ENCODE data around the gene FKBP2.

Gene FKBP2

GRCh38 chr11:64267207-64267945 lies 26.5 kb downstream of the FKBP2 start:
- H3K4me1 ChIP-seq (ENCODE audit: control insufficient read depth, insufficient read depth, low read length) = peaks cover 2% of the 10 kb centered on the region; the same call in 1 of the 2 replicates
- ChIA-PET POLR2A (interaction anchor here (0.6 to 7.0 kb wide), 7 partner anchors 9 to 53 kb away, joined by 3 to 96 read pairs (median 5); partner anchors contain the start of genes BAD, FKBP2, GPR137 and PLCB3), CTCF (interaction anchor here (0.6 to 6.8 kb wide), 6 partner anchors 16 to 383 kb away, joined by 3 to 81 read pairs (median 4); partner anchors contain the start of genes CATSPERZ, ESRRA and PLCB3)
- TF ChIP-seq SCRT2 (tag by site-specific recombination; IDR thresholded peaks at IDR 0.05) (peak; percentile 50), ZIC2 (tag by site-specific recombination; IDR thresholded peaks at IDR 0.05) (no peak)
- H3K9me3 ChIP-seq (ENCODE audit: control insufficient read depth, insufficient read depth, low read depth, low read length) = no peaks in the 10 kb centered on the region
- peaks cover 0 to 44% of the 10 kb centered on the region in 2 experiments; a peak in 1 of 3 replicates for H3K36me3 ChIP-seq (ENCODE audit: control insufficient read depth in 2 of 2, insufficient read depth in 1 of 2, low read length in 2 of 2)
- no peak overlapping the region for H3K4me3 ChIP-seq (ENCODE audit: low read depth, low read length)
- H3K27ac ChIP-seq (ENCODE audit: extremely low read depth, low read depth, low read length) = no peak overlapping the region; the same call in 1 of the 2 replicates

GRCh38 chr11:64268025-64268892 lies 27.4 kb downstream of the FKBP2 start:
- ChIA-PET POLR2A (interaction anchor here (0.6 to 7.0 kb wide), 11 partner anchors 10 to 87 kb away, joined by 3 to 96 read pairs (median 5); partner anchors contain the start of genes BAD, FERMT3, FKBP2 and GPR137), CTCF (interaction anchor here (0.7 to 6.8 kb wide), 6 partner anchors 16 to 382 kb away, joined by 3 to 81 read pairs (median 4); partner anchors contain the start of genes CATSPERZ, ESRRA and PLCB3)
- H3K36me3 ChIP-seq (ENCODE audit: control insufficient read depth in 2 of 2, insufficient read depth in 1 of 2, low read length in 2 of 2) = peaks cover 0 to 39% of the 10 kb centered on the region in 2 experiments; a peak in 1 of 3 replicates
- no peak overlapping the region for H3K4me3 ChIP-seq (ENCODE audit: low read depth, low read length)
- peaks cover 2% of the 10 kb centered on the region; the same call in 1 of the 2 replicates for H3K4me1 ChIP-seq (ENCODE audit: control insufficient read depth, insufficient read depth, low read length)
- peak overlapping the region; percentile 83 for H3K27ac ChIP-seq (ENCODE audit: extremely low read depth, low read depth, low read length)
- no peaks in the 10 kb centered on the region for H3K9me3 ChIP-seq (ENCODE audit: control insufficient read depth, insufficient read depth, low read depth, low read length)
- TF ChIP-seq ZNF223 (tag by site-specific recombination; IDR thresholded peaks at IDR 0.05) (no peak), ZBTB10 (tag by site-specific recombination; IDR thresholded peaks at IDR 0.05) (no peak), ZNF341 (tag by site-specific recombination; IDR thresholded peaks at IDR 0.05; ENCODE audit: low read depth) (peak; percentile 89), ZBTB21 (tag by site-specific recombination; IDR thresholded peaks at IDR 0.05) (no peak), GLIS1 (tag by site-specific recombination; IDR thresholded peaks at IDR 0.05) (no peak), KLF16 (tag by site-specific recombination; IDR thresholded peaks at IDR 0.05) (peak; percentile 37; the same call in 1 of the 2 replicates), ZNF350 (tag by site-specific recombination; IDR thresholded peaks at IDR 0.05) (no peak), ZNF791 (tag by site-specific recombination; IDR thresholded peaks at IDR 0.05) (no peak), ZNF37A (tag by site-specific recombination; IDR thresholded peaks at IDR 0.05) (no peak), ZBTB8A (tag by site-specific recombination; IDR thresholded peaks at IDR 0.05) (no peak), ZSCAN30 (tag by site-specific recombination; IDR thresholded peaks at IDR 0.05) (0 out of 2 replicates have a peak, but pooled peaks have one; percentile 24), TRIM28 (IDR thresholded peaks at IDR 0.05; ENCODE audit: borderline replicate concordance, low read length) (no peak), ZBTB17 (tag by site-specific recombination; IDR thresholded peaks at IDR 0.05) (no peak), CTCF (tag by site-specific recombination; IDR thresholded peaks at IDR 0.05) (no peak), ZNF449 (tag by site-specific recombination; IDR thresholded peaks at IDR 0.05) (0 out of 2 replicates have a peak, but pooled peaks have one; percentile 40), ZNF549 (tag by site-specific recombination; IDR thresholded peaks at IDR 0.05) (no peak), ZIC2 (tag by site-specific recombination; IDR thresholded peaks at IDR 0.05) (peak; percentile 16; the same call in 1 of the 2 replicates), ZNF558 (tag by site-specific recombination; IDR thresholded peaks at IDR 0.05) (no peak)
- TF ChIP-seq, protein P1, sequence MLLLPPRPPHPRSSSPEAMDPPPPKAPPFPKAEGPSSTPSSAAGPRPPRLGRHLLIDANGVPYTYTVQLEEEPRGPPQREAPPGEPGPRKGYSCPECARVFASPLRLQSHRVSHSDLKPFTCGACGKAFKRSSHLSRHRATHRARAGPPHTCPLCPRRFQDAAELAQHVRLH (tag by site-specific recombination; IDR thresholded peaks at IDR 0.05) = 0 out of 2 replicates have a peak, but pooled peaks have one; percentile 9
- TF ChIP-seq, protein P2, sequence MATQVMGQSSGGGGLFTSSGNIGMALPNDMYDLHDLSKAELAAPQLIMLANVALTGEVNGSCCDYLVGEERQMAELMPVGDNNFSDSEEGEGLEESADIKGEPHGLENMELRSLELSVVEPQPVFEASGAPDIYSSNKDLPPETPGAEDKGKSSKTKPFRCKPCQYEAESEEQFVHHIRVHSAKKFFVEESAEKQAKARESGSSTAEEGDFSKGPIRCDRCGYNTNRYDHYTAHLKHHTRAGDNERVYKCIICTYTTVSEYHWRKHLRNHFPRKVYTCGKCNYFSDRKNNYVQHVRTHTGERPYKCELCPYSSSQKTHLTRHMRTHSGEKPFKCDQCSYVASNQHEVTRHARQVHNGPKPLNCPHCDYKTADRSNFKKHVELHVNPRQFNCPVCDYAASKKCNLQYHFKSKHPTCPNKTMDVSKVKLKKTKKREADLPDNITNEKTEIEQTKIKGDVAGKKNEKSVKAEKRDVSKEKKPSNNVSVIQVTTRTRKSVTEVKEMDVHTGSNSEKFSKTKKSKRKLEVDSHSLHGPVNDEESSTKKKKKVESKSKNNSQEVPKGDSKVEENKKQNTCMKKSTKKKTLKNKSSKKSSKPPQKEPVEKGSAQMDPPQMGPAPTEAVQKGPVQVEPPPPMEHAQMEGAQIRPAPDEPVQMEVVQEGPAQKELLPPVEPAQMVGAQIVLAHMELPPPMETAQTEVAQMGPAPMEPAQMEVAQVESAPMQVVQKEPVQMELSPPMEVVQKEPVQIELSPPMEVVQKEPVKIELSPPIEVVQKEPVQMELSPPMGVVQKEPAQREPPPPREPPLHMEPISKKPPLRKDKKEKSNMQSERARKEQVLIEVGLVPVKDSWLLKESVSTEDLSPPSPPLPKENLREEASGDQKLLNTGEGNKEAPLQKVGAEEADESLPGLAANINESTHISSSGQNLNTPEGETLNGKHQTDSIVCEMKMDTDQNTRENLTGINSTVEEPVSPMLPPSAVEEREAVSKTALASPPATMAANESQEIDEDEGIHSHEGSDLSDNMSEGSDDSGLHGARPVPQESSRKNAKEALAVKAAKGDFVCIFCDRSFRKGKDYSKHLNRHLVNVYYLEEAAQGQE (tag by site-specific recombination; IDR thresholded peaks at IDR 0.05) = no peak
